PC-3 (cell line): ENCODE measurements around the gene ZFPM1. TPM values are rescaled to one million over a fixed set of nuclear protein-coding genes. Genes with fewer than 3 reads are reported as not detected.

ENCODE experiments used
- ATAC-seq: fragments of 200-7000 bp; cut with Tn5 transposase; 2 replicates; pipeline ENCODE4 v1.9.1; 2020; ENCODE audit warnings: mild to moderate bottlenecking, moderate library complexity
- BruUV-seq: library from RNA; stranded (reverse); fragments of 400-500 nt; replicated peaks from 2 replicates; lab custom pipeline; 2021; lab: Mats Ljungman, UMichigan
- CTCF ChIA-PET: fragments of 300-600 bp; sonication (Branson Sonifier 250); formaldehyde crosslinking; loops from one replicate; lab custom pipeline; 2022; ENCODE audit warnings: antibody characterized with exemption; lab: Charles Lee
- POLR2A ChIA-PET: fragments of 300-600 bp; sonication (Branson Sonifier 250); formaldehyde crosslinking; loops from one replicate; lab custom pipeline; 2022; ENCODE audit warnings: antibody characterized with exemption; ENCODE audit not compliant: unreplicated experiment; lab: Charles Lee
- DNase-seq: peaks from one replicate; pipeline ENCODE4 v3.0.0-alpha.2; 2015
- H2AFZ ChIP-seq: fragments of 300-600 bp; sonication (generic); 2 replicates; pipeline ENCODE4 v1.6.0; 2016; ENCODE audit warnings: antibody characterized with exemption, low read length
- H3F3A ChIP-seq: fragments of 300-600 bp; sonication (generic); one replicate; pipeline ENCODE4 v1.6.0; 2017; ENCODE audit warnings: antibody characterized with exemption, low read length, control low read depth, mild to moderate bottlenecking; ENCODE audit not compliant: unreplicated experiment
- H3K27ac ChIP-seq: fragments of 300-600 bp; sonication (generic); 2 replicates; pipeline ENCODE4 v1.5.1; 2016; ENCODE audit warnings: mild to moderate bottlenecking, low read length
- H3K27me3 ChIP-seq: fragments of 300-600 bp; sonication (generic); 2 replicates; pipeline ENCODE4 v1.6.1; 2016; ENCODE audit warnings: low read length, mixed read lengths
- H3K36me3 ChIP-seq: fragments of 300-600 bp; sonication (generic); 2 replicates; pipeline ENCODE4 v1.6.1; 2016; ENCODE audit warnings: low read depth, mixed run types, low read length, mixed read lengths
- H3K4me1 ChIP-seq: fragments of 300-600 bp; sonication (generic); 2 replicates; pipeline ENCODE4 v1.5.1; 2016; ENCODE audit warnings: low read length; ENCODE audit not compliant: insufficient read depth
- H3K4me2 ChIP-seq: fragments of 300-600 bp; sonication (generic); 2 replicates; pipeline ENCODE4 v1.6.0; 2016; ENCODE audit warnings: low read length
- H3K4me3 ChIP-seq: fragments of 300-600 bp; sonication (generic); 2 replicates; pipeline ENCODE4 v1.5.1; 2016; ENCODE audit warnings: mild to moderate bottlenecking, low read length, mixed read lengths
- H3K79me2 ChIP-seq: fragments of 300-600 bp; sonication (generic); 2 replicates; pipeline ENCODE4 v1.6.1; 2017; ENCODE audit warnings: low read length, mixed read lengths
- H3K9ac ChIP-seq: fragments of 300-600 bp; sonication (generic); 2 replicates; pipeline ENCODE4 v1.6.0; 2016; ENCODE audit warnings: mild to moderate bottlenecking, low read length
- H3K9me2 ChIP-seq: fragments of 300-600 bp; sonication (generic); replicated peaks from 2 replicates; pipeline ENCODE4 v1.6.1; 2016; ENCODE audit warnings: mixed run types, low read length, mixed read lengths
- H3K9me3 ChIP-seq: fragments of 300-600 bp; sonication (generic); 2 replicates; pipeline ENCODE4 v1.6.1; 2016; ENCODE audit warnings: low read length, mixed read lengths
- H4K20me1 ChIP-seq: fragments of 300-600 bp; sonication (generic); 2 replicates; pipeline ENCODE4 v1.6.1; 2016; ENCODE audit warnings: low read length, mixed read lengths
- CTCF ChIP-seq: fragments of 300-600 bp; sonication (generic); conservative IDR thresholded peaks from 2 replicates; pipeline ENCODE4 v1.5.1; 2017; ENCODE audit warnings: antibody characterized with exemption, low read depth, mild to moderate bottlenecking, low read length
- EZH2 ChIP-seq: fragments of 300-600 bp; sonication (generic); IDR thresholded peaks from one replicate; pipeline ENCODE4 v1.6.1; 2017; ENCODE audit warnings: antibody characterized with exemption, mild to moderate bottlenecking, low read length; ENCODE audit not compliant: unreplicated experiment
- EZH2phosphoT487 ChIP-seq: fragments of 300-600 bp; sonication (generic); IDR thresholded peaks from 2 replicates; pipeline ENCODE4 v1.6.1; 2018; ENCODE audit warnings: mild to moderate bottlenecking, antibody characterized with exemption, low read length, borderline replicate concordance
- intact Hi-C: fragments of 100-400 bp; cut with micrococcal nuclease; formaldehyde crosslinking; loops from 2 replicates; pipeline ENCODE4 v1.9.0; 2023
- total RNA-seq: library from RNA; depleted of rRNA; stranded (reverse); fragments of >200 nt; gene quantifications from 2 replicates; pipeline ENCODE4 v1.2.3, GENCODE V29; 2014

The ZFPM1 gene
- total RNA-seq, 1 experiment from 2014 or later: 4.6 TPM

- Histone ChIP-seq H3F3A (no peaks in the 10 kb centered on the region), H3K9me3 (no peaks in the 10 kb centered on the region), H3K4me3 (no peak overlapping the region), H3K36me3 (no peaks in the 10 kb centered on the region), H3K27ac (no peak overlapping the region), H3K27me3 (no peaks in the 10 kb centered on the region), H3K4me2 (no peak overlapping the region), H2AFZ (no peak overlapping the region), H3K79me2 (no peaks in the 10 kb centered on the region), H3K9me2 (no peaks in the 10 kb centered on the region), H3K4me1 (no peaks in the 10 kb centered on the region), H3K9ac (no peak overlapping the region), H4K20me1 (no peaks in the 10 kb centered on the region)
- ChIA-PET POLR2A (no interaction called here), CTCF (no interaction called here)
- TF ChIP-seq CTCF (no peak), EZH2 (no peak), EZH2phosphoT487 (no peak)
- no peak for DNase-seq
- intact Hi-C loops: loop anchor here (10.0 kb wide), 1 partner anchor 81 kb away; no protein-coding TSS in a partner anchor
- ATAC-seq: no peak
- BruUV-seq: no TSS peak
Measured at GRCh38 chr16:88526008-88526905, 73.2 kb downstream of the ZFPM1 start.

- POLR2A ChIA-PET: no interaction called here
- TF ChIP-seq EZH2: no peak
- TF ChIP-seq CTCF: no peak
- TF ChIP-seq EZH2phosphoT487: no peak
- no peaks in the 10 kb centered on the region for H3K9me2 ChIP-seq
- ATAC-seq: no peak
- H3K4me2 ChIP-seq: no peak overlapping the region
- H3K27ac ChIP-seq: no peak overlapping the region
- H3K79me2 ChIP-seq: no peaks in the 10 kb centered on the region
- H3K4me1 ChIP-seq: no peaks in the 10 kb centered on the region
- H3K9me3 ChIP-seq: no peaks in the 10 kb centered on the region
- CTCF ChIA-PET: no interaction called here
- no peak overlapping the region for H3K4me3 ChIP-seq
- H3K36me3 ChIP-seq: no peaks in the 10 kb centered on the region
- H3K9ac ChIP-seq: no peak overlapping the region
- no peaks in the 10 kb centered on the region for H3F3A ChIP-seq
- H3K27me3 ChIP-seq: no peaks in the 10 kb centered on the region
- H4K20me1 ChIP-seq: no peaks in the 10 kb centered on the region
- intact Hi-C loops: loop anchor here (10.0 kb wide), 1 partner anchor 82 kb away; no protein-coding TSS in a partner anchor
- DNase-seq: no peak
- no TSS peak for BruUV-seq
- no peak overlapping the region for H2AFZ ChIP-seq
Measured at GRCh38 chr16:88526906-88527185, 73.8 kb downstream of the ZFPM1 start.
